H9 (cell line): ENCODE data around the gene ATP2B2. TPM values are rescaled to one million over a fixed set of nuclear protein-coding genes. Genes with fewer than 3 reads are reported as not detected.

ENCODE experiments used
- DNase-seq: peaks from one replicate; pipeline ENCODE4 v3.0.0-alpha.2; 2017
- H2AFZ ChIP-seq: one replicate; pipeline ENCODE4 v1.6.1; 2013; ENCODE audit warnings: mild to moderate bottlenecking, low read length, control low read depth, moderate library complexity
- H2AK5ac ChIP-seq: 2 replicates; pipeline ENCODE4 v1.6.1; 2013; ENCODE audit warnings: low read length, control low read depth, mixed read lengths; ENCODE audit not compliant: insufficient read length
- H2BK120ac ChIP-seq: one replicate; pipeline ENCODE4 v1.6.1; 2013; ENCODE audit warnings: low read depth, mild to moderate bottlenecking, low read length, control low read depth, inconsistent platforms; ENCODE audit not compliant: poor library complexity, severe bottlenecking
- H2BK12ac ChIP-seq: 2 replicates; pipeline ENCODE4 v1.6.1; 2013; ENCODE audit warnings: low read length, control low read depth, mixed read lengths, low read depth; ENCODE audit not compliant: insufficient read length
- H2BK15ac ChIP-seq: 2 replicates; pipeline ENCODE4 v1.6.1; 2013; ENCODE audit warnings: low read depth, low read length, control low read depth
- H2BK20ac ChIP-seq: one replicate; pipeline ENCODE4 v1.6.1; 2013; ENCODE audit warnings: low read depth, mild to moderate bottlenecking, low read length, control low read depth, inconsistent platforms; ENCODE audit not compliant: poor library complexity, severe bottlenecking
- H2BK5ac ChIP-seq: 2 replicates; pipeline ENCODE4 v1.6.1; 2013; ENCODE audit warnings: low read length, control low read depth, mixed read lengths; ENCODE audit not compliant: insufficient read length
- H3K14ac ChIP-seq: 2 replicates; pipeline ENCODE4 v1.6.1; 2013; ENCODE audit warnings: low read length, control low read depth; ENCODE audit not compliant: insufficient read depth
- H3K18ac ChIP-seq: 2 replicates; pipeline ENCODE4 v1.6.1; 2013; ENCODE audit warnings: low read depth, mild to moderate bottlenecking, mixed read lengths, low read length, control low read depth; ENCODE audit not compliant: insufficient read length
- H3K23ac ChIP-seq: 2 replicates; pipeline ENCODE4 v1.6.1; 2013; ENCODE audit warnings: low read length, control low read depth, mixed read lengths, low read depth; ENCODE audit not compliant: insufficient read length
- H3K23me2 ChIP-seq: 2 replicates; pipeline ENCODE4 v1.6.1; 2013; ENCODE audit warnings: low read depth, mild to moderate bottlenecking, mixed read lengths, low read length, control low read depth; ENCODE audit not compliant: insufficient read length, poor library complexity, severe bottlenecking
- H3K27ac ChIP-seq: 2 replicates; pipeline ENCODE4 v1.5.1; 2013; ENCODE audit warnings: low read length, control low read depth, mixed read lengths, low read depth; ENCODE audit not compliant: insufficient read length
- H3K27me3 ChIP-seq: 2 replicates; pipeline ENCODE4 v1.6.1; 2013; ENCODE audit warnings: low read length, control low read depth, inconsistent platforms; ENCODE audit not compliant: insufficient read depth
- H3K4ac ChIP-seq: 2 replicates; pipeline ENCODE4 v1.6.1; 2013; ENCODE audit warnings: low read depth, mild to moderate bottlenecking, control low read depth, inconsistent platforms, low read length, moderate library complexity
- H3K4me1 ChIP-seq: 2 replicates; pipeline ENCODE4 v1.6.1; 2013; ENCODE audit warnings: low read length, control low read depth, inconsistent platforms; ENCODE audit not compliant: insufficient read depth
- H3K4me2 ChIP-seq: 2 replicates; pipeline ENCODE4 v1.6.1; 2013; ENCODE audit warnings: low read length, control low read depth, mixed read lengths; ENCODE audit not compliant: insufficient read length, insufficient read depth
- H3K56ac ChIP-seq: 2 replicates; pipeline ENCODE4 v1.6.1; 2013; ENCODE audit warnings: low read depth, mild to moderate bottlenecking, mixed read lengths, low read length, control low read depth; ENCODE audit not compliant: insufficient read length
- H3K79me1 ChIP-seq: 2 replicates; pipeline ENCODE4 v1.6.1; 2013; ENCODE audit warnings: low read depth, mild to moderate bottlenecking, moderate library complexity, low read length, control low read depth, inconsistent platforms; ENCODE audit not compliant: insufficient read depth, poor library complexity, severe bottlenecking
- H3K79me2 ChIP-seq: 2 replicates; pipeline ENCODE4 v1.6.1; 2013; ENCODE audit warnings: low read length, control low read depth, inconsistent platforms; ENCODE audit not compliant: insufficient read depth
- H3K9ac ChIP-seq: 2 replicates; pipeline ENCODE4 v1.6.1; 2013; ENCODE audit warnings: low read length, control low read depth, mixed read lengths; ENCODE audit not compliant: insufficient read length; ENCODE audit errors: extremely low read depth
- H3K9me3 ChIP-seq: one replicate; pipeline ENCODE4 v1.6.1; 2013; ENCODE audit warnings: low read depth, low read length, inconsistent platforms; ENCODE audit not compliant: control insufficient read depth
- H3T11ph ChIP-seq: one replicate; pipeline ENCODE4 v1.6.1; 2013; ENCODE audit warnings: mild to moderate bottlenecking, low read length, control low read depth, inconsistent platforms
- H4K20me1 ChIP-seq: one replicate; pipeline ENCODE4 v1.6.1; 2013; ENCODE audit not compliant: control insufficient read depth, insufficient read length, insufficient read depth
- H4K5ac ChIP-seq: 2 replicates; pipeline ENCODE4 v1.6.1; 2013; ENCODE audit warnings: low read depth, mild to moderate bottlenecking, mixed read lengths, low read length, control low read depth; ENCODE audit not compliant: insufficient read length
- H4K8ac ChIP-seq: replicated peaks from 2 replicates; pipeline ENCODE4 v1.6.1; 2013; ENCODE audit warnings: low read length, control low read depth, mixed read lengths, low read depth; ENCODE audit not compliant: insufficient read length
- H4K91ac ChIP-seq: 2 replicates; pipeline ENCODE4 v1.6.1; 2013; ENCODE audit warnings: low read depth, mild to moderate bottlenecking, moderate library complexity, mixed read lengths, low read length, control low read depth; ENCODE audit not compliant: insufficient read length
- H3K27ac Mint-ChIP-seq, 3 experiments: 2 replicates in 2 of 3; 3 replicates in 1 of 3; pipeline ENCODE4 v1.8.0; 2020 to 2021; ENCODE audit warnings: mixed read lengths in 3 of 3, mild to moderate bottlenecking in 1 of 3, moderate library complexity in 1 of 3
- H3K27me3 Mint-ChIP-seq: 2 replicates; pipeline ENCODE4 v1.8.0; 2021; ENCODE audit warnings: low read depth, mild to moderate bottlenecking, moderate library complexity, mixed read lengths
- H3K36me3 Mint-ChIP-seq, 3 experiments: 2 replicates in 2 of 3; 3 replicates in 1 of 3; pipeline ENCODE4 v1.8.0; 2020 to 2021; ENCODE audit warnings: low read depth in 3 of 3, mixed read lengths in 3 of 3; ENCODE audit not compliant: insufficient read depth in 1 of 3
- H3K4me1 Mint-ChIP-seq, 2 experiments: 2 replicates each; pipeline ENCODE4 v1.8.0; 2020; ENCODE audit warnings: mixed read lengths in 2 of 2
- H3K4me3 Mint-ChIP-seq, 2 experiments: 2 replicates in 1 of 2; 3 replicates in 1 of 2; pipeline ENCODE4 v1.8.0; 2020 to 2021; ENCODE audit warnings: mild to moderate bottlenecking in 2 of 2, mixed read lengths in 2 of 2, moderate library complexity in 1 of 2
- H3K9me3 Mint-ChIP-seq, 2 experiments: 2 replicates in 1 of 2; 3 replicates in 1 of 2; pipeline ENCODE4 v1.8.0; 2020; ENCODE audit warnings: mild to moderate bottlenecking in 2 of 2, mixed read lengths in 2 of 2, moderate library complexity in 1 of 2
- CTCF ChIP-seq: fragments of 200-600 bp; sonication (generic); conservative IDR thresholded peaks from 3 replicates; pipeline ENCODE4 v1.8.0; 2021; ENCODE audit warnings: antibody characterized with exemption, mild to moderate bottlenecking
- WGBS: extraction: QIAGEN DNeasy Blood & Tissue Kit; methylation state at CpG from one replicate; pipeline ENCODE4 v1.1.7; 2013; ENCODE audit warnings: missing lambda C conversion rate, low lambda C conversion rate, mixed read lengths; ENCODE audit not compliant: insufficient read length; ENCODE audit errors: extremely low coverage; 5-methylcytosine and 5-hydroxymethylcytosine counted together
- total RNA-seq: library from RNA; stranded (reverse); gene quantifications from 2 replicates; pipeline ENCODE4 v1.2.1, GENCODE V29; 2021

ATP2B2 gene
- total RNA-seq, 1 experiment from 2014 or later: 0.33 TPM

DNA sequence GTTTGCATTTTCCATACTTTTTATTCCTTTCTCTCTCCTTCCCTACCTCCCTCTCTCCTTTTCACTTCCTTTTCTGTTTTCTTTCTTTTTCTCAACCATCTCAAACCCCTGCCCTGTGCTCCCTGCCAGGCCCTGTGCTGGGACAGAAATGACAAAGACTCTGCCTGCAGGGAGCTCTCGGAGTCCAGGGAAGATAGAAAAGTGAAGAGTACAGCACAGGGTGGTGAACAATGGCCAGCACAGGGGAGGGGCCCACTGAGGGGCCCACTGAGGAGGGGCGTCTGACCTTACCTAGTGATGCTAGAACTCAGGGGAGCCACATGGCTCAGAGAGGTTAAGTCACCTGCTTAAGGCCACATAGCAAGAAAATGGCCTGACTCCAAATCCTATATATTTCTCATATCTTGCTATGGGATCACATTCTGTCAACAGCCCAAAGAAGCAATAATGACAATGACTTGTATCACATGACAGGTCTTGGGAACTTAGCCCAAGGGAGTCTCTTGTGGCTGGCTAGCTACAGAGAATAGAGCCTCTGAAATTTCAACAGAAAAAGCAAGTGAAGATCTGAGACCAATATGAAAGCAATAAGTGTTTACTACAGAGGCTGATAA is 44.3 kb upstream of the ATP2B2 start:
- no peak overlapping the region for H3T11ph ChIP-seq
- H4K20me1 ChIP-seq: no peaks in the 10 kb centered on the region
- no peak overlapping the region for H3K14ac ChIP-seq
- no peak overlapping the region for H2BK12ac ChIP-seq
- H3K18ac ChIP-seq: no peak overlapping the region
- H3K4me2 ChIP-seq: no peak overlapping the region
- WGBS: no CpG with 5 or more reads among the region's 2 CpGs
- no peak overlapping the region for H2BK15ac ChIP-seq
- no peak overlapping the region for H3K27ac ChIP-seq
- no peak overlapping the region for H4K8ac ChIP-seq
- no peaks in the 10 kb centered on the region for H3K79me1 ChIP-seq
- H2BK20ac ChIP-seq: no peak overlapping the region
- H3K4me3 Mint-ChIP-seq: no peak overlapping the region
- H3K79me2 ChIP-seq: no peaks in the 10 kb centered on the region
- peaks cover 30 to 41% of the 10 kb centered on the region in 2 experiments for H3K4me1 Mint-ChIP-seq
- no peaks in the 10 kb centered on the region for H3K36me3 Mint-ChIP-seq
- no peak overlapping the region for H3K9ac ChIP-seq
- no peaks in the 10 kb centered on the region for H3K23me2 ChIP-seq
- no peaks in the 10 kb centered on the region for H3K9me3 ChIP-seq
- no peak overlapping the region for H4K91ac ChIP-seq
- no peak overlapping the region for H2AK5ac ChIP-seq
- no peak overlapping the region for H3K56ac ChIP-seq
- peak; percentile 3 for DNase-seq
- H3K4me1 ChIP-seq: 0 out of 2 replicates have a peak, but pooled peaks cover 3% of the 10 kb centered on the region
- no peak overlapping the region for H2BK120ac ChIP-seq
- H4K5ac ChIP-seq: no peak overlapping the region
- H3K4ac ChIP-seq: no peak overlapping the region
- H3K27me3 ChIP-seq: no peaks in the 10 kb centered on the region
- peak overlapping the region in 1 of 3 experiments; percentile 83; a peak in 1 of 7 replicates for H3K27ac Mint-ChIP-seq
- peaks cover 8% of the 10 kb centered on the region for H3K27me3 Mint-ChIP-seq
- no peak overlapping the region for H2AFZ ChIP-seq
- no peak overlapping the region for H3K23ac ChIP-seq
- H3K9me3 Mint-ChIP-seq: no peaks in the 10 kb centered on the region
- TF ChIP-seq CTCF: no peak
- no peak overlapping the region for H2BK5ac ChIP-seq
